OCI-LY1 (cell line): Measurements from ENCODE around the gene RFNG.
A peak's percentile ranks its signal among the peaks of the same experiment; 100 is the strongest.

Experiments
- H2AFZ ChIP-seq: fragments of 200-600 bp; sonication (generic), shearing (Covaris generic); 2 replicates; pipeline ENCODE4 v1.6.0; 2014; ENCODE audit warnings: antibody characterized with exemption, mild to moderate bottlenecking, low read length
- H3F3A ChIP-seq: fragments of 200-600 bp; sonication (generic), shearing (Covaris generic); 2 replicates; pipeline ENCODE4 v1.6.0; 2014; ENCODE audit warnings: mild to moderate bottlenecking, antibody characterized with exemption, low read length, moderate library complexity; ENCODE audit not compliant: insufficient read depth
- H3K27ac ChIP-seq: fragments of 200-600 bp; sonication (generic); 2 replicates; pipeline ENCODE4 v1.5.1; 2014; ENCODE audit warnings: low read length, mixed run types, mild to moderate bottlenecking, low read depth; ENCODE audit not compliant: poor library complexity, severe bottlenecking
- H3K27me3 ChIP-seq: fragments of 200-600 bp; sonication (generic); 2 replicates; pipeline ENCODE4 v1.6.0; 2014; ENCODE audit warnings: antibody characterized with exemption, mild to moderate bottlenecking, low read length, moderate library complexity; ENCODE audit not compliant: insufficient read depth
- H3K36me3 ChIP-seq: fragments of 200-600 bp; sonication (generic); 2 replicates; pipeline ENCODE4 v1.6.1; 2014; ENCODE audit warnings: mild to moderate bottlenecking, antibody characterized with exemption, low read length, moderate library complexity, mixed read lengths; ENCODE audit not compliant: insufficient read depth
- H3K4me1 ChIP-seq: fragments of 200-600 bp; sonication (generic); 2 replicates; pipeline ENCODE4 v1.5.1; 2014; ENCODE audit warnings: mild to moderate bottlenecking, low read length, moderate library complexity; ENCODE audit not compliant: insufficient read depth, severe bottlenecking
- H3K4me2 ChIP-seq: fragments of 200-600 bp; sonication (generic), shearing (Covaris generic); 2 replicates; pipeline ENCODE4 v1.6.1; 2014; ENCODE audit warnings: low read length
- H3K4me3 ChIP-seq: fragments of 200-600 bp; sonication (generic); 2 replicates; pipeline ENCODE4 v1.5.1; 2014; ENCODE audit warnings: low read length, low read depth, mild to moderate bottlenecking, mixed read lengths; ENCODE audit not compliant: poor library complexity, severe bottlenecking
- H3K79me2 ChIP-seq: fragments of 200-600 bp; shearing (Covaris generic); 2 replicates; pipeline ENCODE4 v1.6.1; 2016; ENCODE audit warnings: mixed run types, low read length, mixed read lengths; ENCODE audit not compliant: insufficient read depth
- H3K9ac ChIP-seq: fragments of 200-600 bp; sonication (generic), shearing (Covaris generic); 2 replicates; pipeline ENCODE4 v1.6.1; 2014; ENCODE audit warnings: mild to moderate bottlenecking, low read length, mixed read lengths
- H3K9me2 ChIP-seq: fragments of 200-600 bp; sonication (generic), shearing (Covaris generic); 2 replicates; pipeline ENCODE4 v1.6.1; 2014; ENCODE audit warnings: low read depth, mild to moderate bottlenecking, low read length, mixed read lengths
- H3K9me3 ChIP-seq: fragments of 200-600 bp; shearing (Covaris generic); 2 replicates; pipeline ENCODE4 v1.6.1; 2014; ENCODE audit warnings: low read length, mixed read lengths
- H4K20me1 ChIP-seq: fragments of 200-600 bp; sonication (generic), shearing (Covaris generic); 2 replicates; pipeline ENCODE4 v1.6.0; 2016; ENCODE audit warnings: mild to moderate bottlenecking, low read length; ENCODE audit not compliant: insufficient read depth
- CTCF ChIP-seq: fragments of 200-600 bp; sonication (generic), shearing (Covaris generic); IDR thresholded peaks from 2 replicates; pipeline ENCODE4 v1.5.1; 2017; ENCODE audit warnings: mild to moderate bottlenecking, antibody characterized with exemption, low read length, moderate library complexity, mixed read lengths
- EZH2 ChIP-seq: fragments of 200-600 bp; sonication (generic), shearing (Covaris generic); IDR thresholded peaks from 2 replicates; pipeline ENCODE4 v1.8.0; 2017; ENCODE audit warnings: borderline replicate concordance, mixed run types, mild to moderate bottlenecking, antibody characterized with exemption, low read length, moderate library complexity, mixed read lengths

The RFNG gene

DNA sequence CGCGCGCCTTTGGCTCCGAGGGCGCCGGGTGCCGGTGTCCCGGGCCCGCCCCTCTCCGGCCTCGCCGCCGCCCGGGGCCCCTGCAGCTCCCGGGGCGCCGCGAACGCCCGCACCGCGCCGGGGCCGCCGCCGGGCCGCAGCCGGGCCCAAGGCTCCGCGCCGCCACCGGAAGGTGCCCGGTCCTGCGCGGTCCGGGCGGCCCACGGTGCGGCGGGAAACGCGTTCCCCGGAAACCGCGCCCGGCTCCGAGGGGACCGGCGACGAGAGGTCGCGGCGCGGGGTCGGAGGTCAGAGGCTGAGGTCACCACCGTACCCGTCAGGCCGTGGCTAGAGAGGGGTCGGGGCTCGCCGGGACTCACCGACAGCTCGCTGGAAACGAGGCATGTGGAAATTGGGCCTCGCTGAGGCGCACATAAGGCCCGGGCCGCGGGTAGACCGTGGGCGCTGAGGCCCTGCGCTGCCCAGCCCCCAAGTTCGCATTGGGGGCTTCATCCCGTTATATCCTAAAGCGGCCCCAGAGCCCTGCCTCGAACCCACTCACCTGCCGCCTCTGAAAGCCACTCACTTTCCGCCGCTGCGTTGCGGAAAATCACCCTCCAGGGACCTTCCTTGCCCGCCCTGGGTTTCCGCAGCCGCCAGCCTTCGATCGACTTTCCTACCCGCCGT lies 14.2 kb upstream of the RFNG start, which contains the start of gene DUS1L:
TSS of gene DUS1L (minus strand) at position 167 of the 666 bp plus-strand sequence. CDS start 745 bp downstream, outside the sequence.
- TF ChIP-seq CTCF (no peak), EZH2 (no peak)
- Histone ChIP-seq H3K9me2 (no peaks in the 10 kb centered on the region), H3K4me1 (peaks cover 25% of the 10 kb centered on the region)

DNA sequence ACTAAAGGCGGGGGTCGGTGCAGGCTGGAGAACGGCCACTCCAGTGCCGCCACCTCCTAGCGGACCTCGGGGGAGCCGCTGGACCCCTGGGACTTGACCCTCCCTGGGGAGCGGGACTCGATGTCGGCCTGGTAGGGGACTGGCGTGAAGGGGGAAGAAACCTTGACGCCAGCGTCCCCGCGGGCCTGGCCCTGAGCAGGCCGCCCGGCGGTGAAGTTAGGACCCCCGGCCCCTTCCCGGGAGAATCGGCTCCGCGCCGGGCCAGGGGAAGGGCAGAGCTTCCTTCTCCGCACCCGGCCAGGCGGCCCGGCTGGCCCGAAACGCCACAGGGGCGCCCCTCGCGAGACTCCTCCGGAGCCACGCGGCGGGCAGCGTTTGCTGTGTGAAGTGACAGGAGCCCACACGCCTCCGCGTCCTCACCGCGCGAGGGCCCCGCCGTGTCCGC lies 13.6 kb upstream of the RFNG start:
- Histone ChIP-seq H3K27me3 (no peaks in the 10 kb centered on the region), H3K4me3 (peak overlapping the region; percentile 79), H4K20me1 (no peaks in the 10 kb centered on the region), H3K9ac (peak overlapping the region; percentile 76), H2AFZ (no peak overlapping the region), H3K9me2 (no peaks in the 10 kb centered on the region), H3K4me2 (peak overlapping the region; percentile 90), H3K36me3 (peaks cover 37% of the 10 kb centered on the region; the same call in 1 of the 2 replicates), H3K27ac (peak overlapping the region; percentile 29), H3K9me3 (no peaks in the 10 kb centered on the region), H3K79me2 (no peaks in the 10 kb centered on the region), H3K4me1 (peaks cover 25% of the 10 kb centered on the region), H3F3A (no peaks in the 10 kb centered on the region)
- no peak for TF ChIP-seq CTCF
- no peak for TF ChIP-seq EZH2

More for the DNA sequence above, 14.2 kb upstream of the RFNG start, which contains the start of gene DUS1L:
- H3F3A ChIP-seq, result no peaks in the 10 kb centered on the region
- no peaks in the 10 kb centered on the region for H3K27me3 ChIP-seq
- H3K4me2 ChIP-seq, result peak within 1 kb of the TSS; percentile 97
- H4K20me1 ChIP-seq, result no peaks in the 10 kb centered on the region
- H3K9me3 ChIP-seq, result no peaks in the 10 kb centered on the region
- H3K79me2 ChIP-seq, result no peaks in the 10 kb centered on the region
- H3K9ac ChIP-seq, result peak within 1 kb of the TSS; percentile 82
- H3K4me3 ChIP-seq, result peak within 1 kb of the TSS; percentile 79
- H3K36me3 ChIP-seq, result peaks cover 32% of the 10 kb centered on the region; the same call in 1 of the 2 replicates
- peak within 1 kb of the TSS; percentile 51; the same call in 1 of the 2 replicates for H2AFZ ChIP-seq
- H3K27ac ChIP-seq, result peak within 1 kb of the TSS; percentile 43

DNA sequence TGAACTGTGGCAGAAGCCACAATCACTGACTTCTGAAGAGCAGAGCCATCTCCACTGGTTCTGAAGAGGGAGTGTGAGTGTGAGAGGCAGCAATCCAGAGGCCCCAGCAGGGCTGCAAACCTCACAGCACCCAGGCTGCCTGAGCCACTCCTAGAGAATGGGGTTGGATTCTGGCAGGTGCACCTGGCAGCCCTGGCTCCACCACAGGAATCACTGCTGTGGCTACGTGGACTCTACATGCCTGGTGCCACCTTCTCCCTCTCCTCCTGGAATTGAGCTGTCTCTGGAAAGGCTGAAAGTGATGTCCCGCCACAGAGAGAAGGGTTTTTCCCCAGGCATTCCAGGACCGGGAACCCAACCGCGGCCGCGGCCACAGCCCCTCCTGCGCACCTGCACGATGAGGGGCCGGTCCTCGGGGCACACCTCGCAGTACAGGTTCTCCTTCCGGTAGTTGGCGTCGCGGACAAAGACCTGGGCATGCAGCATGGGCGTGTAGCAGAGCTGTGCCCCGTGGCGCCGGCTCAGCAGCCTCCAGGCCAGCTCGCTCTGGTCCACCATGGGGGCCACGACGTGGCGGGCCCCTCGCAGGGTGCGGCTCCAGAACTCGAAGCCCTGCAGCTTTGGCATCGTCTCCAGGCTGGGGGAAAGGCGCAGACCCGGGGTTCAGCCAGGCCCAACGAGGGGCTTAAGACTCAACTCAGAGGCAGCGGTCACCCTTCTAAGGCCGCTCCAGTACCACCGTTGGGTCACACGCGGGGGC lies 13.0 kb upstream of the RFNG start:
- no peaks in the 10 kb centered on the region for H3K79me2 ChIP-seq
- H3K27me3 ChIP-seq, result no peaks in the 10 kb centered on the region
- H3K4me3 ChIP-seq, result peak overlapping the region; percentile 79
- no peaks in the 10 kb centered on the region for H3K9me2 ChIP-seq
- H3K4me1 ChIP-seq, result peaks cover 25% of the 10 kb centered on the region
- peaks cover 43% of the 10 kb centered on the region for H3K36me3 ChIP-seq
- H3F3A ChIP-seq, result no peaks in the 10 kb centered on the region
- H2AFZ ChIP-seq, result no peak overlapping the region
- no peaks in the 10 kb centered on the region for H4K20me1 ChIP-seq
- H3K9ac ChIP-seq, result peak overlapping the region; percentile 76
- peak overlapping the region; percentile 90 for H3K4me2 ChIP-seq
- peak overlapping the region; percentile 29 for H3K27ac ChIP-seq
- TF ChIP-seq CTCF, result no peak
- TF ChIP-seq EZH2, result no peak
- no peaks in the 10 kb centered on the region for H3K9me3 ChIP-seq
